GM12873 (cell line): ENCODE measurements around the gene JOSD2.

Source experiments
- TF ChIP-seq, protein P1 (sequence below): IDR thresholded peaks from 2 replicates; pipeline ENCODE4 v1.5.1; 2012; ENCODE audit warnings: low read depth, mild to moderate bottlenecking, moderate library complexity, low read length, control low read depth; ENCODE audit not compliant: insufficient read depth; ENCODE audit errors: missing control alignments

JOSD2 gene

DNA sequence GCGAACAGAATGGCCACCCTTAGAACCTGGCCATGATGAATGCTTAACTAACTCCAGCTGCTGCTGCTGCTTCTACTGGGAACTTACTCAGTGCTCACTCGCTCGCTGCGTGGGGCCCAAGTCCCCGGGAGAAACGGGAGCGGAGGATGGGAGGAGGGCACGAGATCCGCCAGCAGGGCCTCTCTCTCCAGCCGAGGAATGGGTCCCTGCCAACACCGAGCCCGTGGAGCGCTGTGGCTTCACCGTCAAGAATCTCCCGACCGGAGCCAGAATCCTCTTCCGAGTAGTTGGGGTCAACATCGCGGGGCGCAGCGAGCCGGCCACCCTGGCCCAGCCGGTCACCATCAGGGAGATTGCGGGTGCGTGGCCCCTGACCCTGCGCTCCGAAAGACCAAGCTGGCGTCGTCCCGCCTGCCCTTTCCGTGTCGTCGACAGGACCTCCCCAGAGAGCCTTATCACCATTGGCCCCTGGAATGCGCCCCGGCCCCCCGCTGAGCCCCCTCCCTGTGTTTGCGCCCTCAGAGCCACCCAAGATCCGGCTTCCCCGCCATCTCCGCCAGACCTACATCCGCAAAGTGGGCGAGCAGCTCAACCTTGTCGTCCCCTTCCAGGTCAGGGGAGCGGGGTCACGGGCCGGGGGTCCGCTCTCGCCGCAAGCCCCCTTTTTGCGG is 52.5 kb downstream of the JOSD2 start:
- TF ChIP-seq, protein P1, sequence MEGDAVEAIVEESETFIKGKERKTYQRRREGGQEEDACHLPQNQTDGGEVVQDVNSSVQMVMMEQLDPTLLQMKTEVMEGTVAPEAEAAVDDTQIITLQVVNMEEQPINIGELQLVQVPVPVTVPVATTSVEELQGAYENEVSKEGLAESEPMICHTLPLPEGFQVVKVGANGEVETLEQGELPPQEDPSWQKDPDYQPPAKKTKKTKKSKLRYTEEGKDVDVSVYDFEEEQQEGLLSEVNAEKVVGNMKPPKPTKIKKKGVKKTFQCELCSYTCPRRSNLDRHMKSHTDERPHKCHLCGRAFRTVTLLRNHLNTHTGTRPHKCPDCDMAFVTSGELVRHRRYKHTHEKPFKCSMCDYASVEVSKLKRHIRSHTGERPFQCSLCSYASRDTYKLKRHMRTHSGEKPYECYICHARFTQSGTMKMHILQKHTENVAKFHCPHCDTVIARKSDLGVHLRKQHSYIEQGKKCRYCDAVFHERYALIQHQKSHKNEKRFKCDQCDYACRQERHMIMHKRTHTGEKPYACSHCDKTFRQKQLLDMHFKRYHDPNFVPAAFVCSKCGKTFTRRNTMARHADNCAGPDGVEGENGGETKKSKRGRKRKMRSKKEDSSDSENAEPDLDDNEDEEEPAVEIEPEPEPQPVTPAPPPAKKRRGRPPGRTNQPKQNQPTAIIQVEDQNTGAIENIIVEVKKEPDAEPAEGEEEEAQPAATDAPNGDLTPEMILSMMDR = no peak

DNA sequence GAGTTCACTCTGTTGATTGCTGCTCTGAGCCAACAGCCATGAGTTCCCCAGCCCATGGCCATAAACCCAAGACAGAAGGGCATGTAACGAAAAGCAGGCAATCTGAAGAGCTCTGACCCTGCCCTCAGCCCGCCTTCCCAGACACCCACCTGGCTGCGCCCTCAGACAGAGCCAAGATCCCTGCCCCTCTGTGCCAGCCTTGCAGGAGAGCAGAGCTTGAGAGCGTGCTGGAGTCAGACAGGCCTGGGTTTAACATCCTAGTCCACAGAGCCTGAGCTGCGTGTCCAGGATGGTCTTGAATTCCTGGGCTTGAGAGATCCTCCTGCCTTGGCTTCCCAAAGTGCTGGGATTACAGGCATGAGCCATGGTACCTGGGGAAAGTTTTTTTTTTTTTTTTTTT is 53.7 kb downstream of the JOSD2 start:
- TF ChIP-seq, protein P1 = no peak
